SK-N-SH treated with all-trans-retinoic acid at 6 μM for 48 hours (cell line): Measurements from ENCODE around the gene CLN5.

Experiments used
- ZC3H10 ChIP-seq: fragments of 250-450 bp; sonication (Bioruptor Pico); IDR thresholded peaks from 2 replicates; pipeline ENCODE4 v1.5.1; 2021; ENCODE audit warnings: mild to moderate bottlenecking, moderate library complexity
- ZFP30 ChIP-seq: fragments of 450-650 bp; formaldehyde crosslinking; IDR thresholded peaks from 2 replicates; pipeline ENCODE4 v1.5.0; 2022; ENCODE audit warnings: mild to moderate bottlenecking, moderate library complexity

CLN5 gene

DNA sequence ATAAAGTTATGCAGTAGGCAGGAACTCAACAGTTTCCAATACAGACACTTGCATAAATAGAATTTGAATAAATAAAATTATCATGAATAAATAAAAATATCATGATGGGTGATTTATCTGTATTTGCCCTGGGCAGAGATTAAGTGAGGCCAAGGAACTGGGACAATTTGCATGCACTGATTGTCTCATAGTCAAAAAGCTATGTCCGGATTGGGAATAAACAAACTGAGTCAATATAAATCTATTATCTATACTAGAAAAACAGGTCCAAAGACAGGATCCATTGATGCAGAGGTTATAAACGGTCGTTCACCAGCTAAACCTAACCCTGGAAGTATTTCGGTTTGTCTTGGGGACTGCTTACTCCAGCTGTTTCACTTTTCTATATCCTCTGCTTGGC is 61.3 kb downstream of the CLN5 start (continued):
- no peak for TF ChIP-seq ZC3H10 (CRISPR knock-in tag)
- TF ChIP-seq ZFP30 (CRISPR knock-in tag) = no peak
